ENCODE measurements around the gene KCND3. TPM values are rescaled to one million over a fixed set of nuclear protein-coding genes. Genes with fewer than 3 reads are reported as not detected.

The KCND3 gene
- total RNA-seq, 1 donor from 2014 or later, result 3.7 TPM

DNA sequence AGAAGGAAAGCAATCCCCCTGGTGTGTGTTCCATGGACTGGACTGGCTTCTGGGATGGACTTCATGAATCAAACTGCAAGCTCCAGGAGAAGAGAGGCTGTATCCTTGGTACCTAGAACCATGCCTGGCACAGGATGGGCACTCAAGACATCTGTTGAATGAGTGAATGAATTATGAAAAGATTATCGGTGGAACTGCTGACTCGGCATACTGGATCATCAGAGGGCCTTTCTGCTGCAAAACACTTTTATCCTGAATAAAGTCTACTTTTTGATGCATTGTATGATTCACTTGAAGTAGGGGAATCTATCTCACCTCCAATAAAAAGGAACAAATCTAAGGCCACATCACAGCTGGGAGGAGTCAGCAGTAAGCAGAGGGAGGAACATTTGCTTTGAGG, 190.9 kb downstream of the KCND3 start:
- no peak overlapping the region for H3K4me3 Mint-ChIP-seq (ENCODE audit: unreplicated experiment)
- H3K4me1 Mint-ChIP-seq (ENCODE audit: low read depth, unreplicated experiment), result peaks cover 21% of the 10 kb centered on the region
- DNase-seq, result no peak
- TF ChIP-seq CTCF (IDR thresholded peaks at IDR 0.05; ENCODE audit: partially characterized antibody, unreplicated experiment), result no peak
- peaks cover 4% of the 10 kb centered on the region for H3K27me3 Mint-ChIP-seq (ENCODE audit: unreplicated experiment)
- H3K9me3 Mint-ChIP-seq (ENCODE audit: unreplicated experiment), result no peaks in the 10 kb centered on the region
- H3K27ac Mint-ChIP-seq (ENCODE audit: unreplicated experiment), result no peak overlapping the region
- H3K36me3 Mint-ChIP-seq (ENCODE audit: unreplicated experiment), result no peaks in the 10 kb centered on the region

GRCh38 chr1:111795401-111795800, 194.1 kb downstream of the KCND3 start:
- Mint-ChIP-seq H3K4me3 (ENCODE audit: unreplicated experiment) (no peak overlapping the region), H3K27ac (ENCODE audit: unreplicated experiment) (no peak overlapping the region), H3K36me3 (ENCODE audit: unreplicated experiment) (no peaks in the 10 kb centered on the region), H3K9me3 (ENCODE audit: unreplicated experiment) (no peaks in the 10 kb centered on the region), H3K27me3 (ENCODE audit: unreplicated experiment) (peaks cover 2% of the 10 kb centered on the region), H3K4me1 (ENCODE audit: low read depth, unreplicated experiment) (peaks cover 17% of the 10 kb centered on the region)
- DNase-seq, result no peak
- no peak for TF ChIP-seq CTCF (IDR thresholded peaks at IDR 0.05; ENCODE audit: partially characterized antibody, unreplicated experiment)

- peaks cover 6% of the 10 kb centered on the region for H3K27me3 Mint-ChIP-seq (ENCODE audit: unreplicated experiment)
- no peak for TF ChIP-seq CTCF (IDR thresholded peaks at IDR 0.05; ENCODE audit: partially characterized antibody, unreplicated experiment)
- no peak overlapping the region for H3K4me3 Mint-ChIP-seq (ENCODE audit: unreplicated experiment)
- no peaks in the 10 kb centered on the region for H3K36me3 Mint-ChIP-seq (ENCODE audit: unreplicated experiment)
- DNase-seq, result no peak
- H3K9me3 Mint-ChIP-seq (ENCODE audit: unreplicated experiment), result peaks cover 1% of the 10 kb centered on the region
- H3K4me1 Mint-ChIP-seq (ENCODE audit: low read depth, unreplicated experiment), result peaks cover 24% of the 10 kb centered on the region
- no peak overlapping the region for H3K27ac Mint-ChIP-seq (ENCODE audit: unreplicated experiment)
Measured at GRCh38 chr1:111793923-111794322, 195.5 kb downstream of the KCND3 start.

GRCh38 chr1:111792249-111792648, 197.2 kb downstream of the KCND3 start:
- Mint-ChIP-seq H3K36me3 (ENCODE audit: unreplicated experiment) (no peaks in the 10 kb centered on the region), H3K27me3 (ENCODE audit: unreplicated experiment) (peaks cover 7% of the 10 kb centered on the region), H3K4me3 (ENCODE audit: unreplicated experiment) (no peak overlapping the region), H3K4me1 (ENCODE audit: low read depth, unreplicated experiment) (peaks cover 36% of the 10 kb centered on the region), H3K27ac (ENCODE audit: unreplicated experiment) (peak overlapping the region; percentile 40), H3K9me3 (ENCODE audit: unreplicated experiment) (peaks cover 3% of the 10 kb centered on the region)
- no peak for DNase-seq
- no peak for TF ChIP-seq CTCF (IDR thresholded peaks at IDR 0.05; ENCODE audit: partially characterized antibody, unreplicated experiment)

- Mint-ChIP-seq H3K4me3 (ENCODE audit: unreplicated experiment) (no peak overlapping the region), H3K36me3 (ENCODE audit: unreplicated experiment) (no peaks in the 10 kb centered on the region), H3K9me3 (ENCODE audit: unreplicated experiment) (peaks cover 6% of the 10 kb centered on the region), H3K4me1 (ENCODE audit: low read depth, unreplicated experiment) (peaks cover 39% of the 10 kb centered on the region), H3K27me3 (ENCODE audit: unreplicated experiment) (peaks cover 7% of the 10 kb centered on the region), H3K27ac (ENCODE audit: unreplicated experiment) (peak overlapping the region; percentile 40)
- DNase-seq, result no peak
- no peak for TF ChIP-seq CTCF (IDR thresholded peaks at IDR 0.05; ENCODE audit: partially characterized antibody, unreplicated experiment)
Measured at GRCh38 chr1:111791776-111792175, 197.7 kb downstream of the KCND3 start.
